Psoas muscle (tissue), 8 donors: ENCODE results near the gene ZNF93. TPM values are rescaled to one million over a fixed set of nuclear protein-coding genes. Genes with fewer than 3 reads are reported as not detected.
"Not testable (repeated sequence)": the region's sequence is repeated elsewhere in the genome, so short reads cannot be mapped to it uniquely, and the experiment has no call there.

Source experiments
- ATAC-seq, 4 donors: fragments of 200-7000 bp; cut with Tn5 transposase; one replicate each; pipeline ENCODE4 v1.9.1; 2020; ENCODE audit warnings: moderate library complexity in 3 of 4, mild to moderate bottlenecking in 2 of 4
- DNase-seq, 2 donors: peaks; one replicate each; pipeline ENCODE4 v3.0.0-alpha.2; 2020
- H3K27ac ChIP-seq: fragments of 200-600 bp; one replicate; pipeline ENCODE4 v1.8.0; 2022
- H3K27me3 ChIP-seq, 3 donors: fragments of 200-600 bp in 1 of 3; one replicate each; pipeline versions ENCODE4 v1.6.1 to v1.8.0; 2013 to 2022; ENCODE audit warnings: low read length in 2 of 3, mild to moderate bottlenecking in 2 of 3, moderate library complexity in 1 of 3; ENCODE audit not compliant: insufficient read depth in 3 of 3
- H3K36me3 ChIP-seq, 2 donors: fragments of 200-600 bp in 1 of 2; one replicate each; pipeline versions ENCODE4 v1.6.1 to v1.8.0; 2013 to 2022; ENCODE audit warnings: low read depth in 1 of 2, mild to moderate bottlenecking in 1 of 2, moderate library complexity in 1 of 2; ENCODE audit not compliant: insufficient read depth in 1 of 2
- H3K4me1 ChIP-seq: fragments of 200-600 bp; one replicate; pipeline ENCODE4 v1.8.0; 2022
- H3K4me3 ChIP-seq: fragments of 200-600 bp; one replicate; pipeline ENCODE4 v1.8.0; 2022; ENCODE audit warnings: mild to moderate bottlenecking
- H3K9me3 ChIP-seq: fragments of 200-600 bp; one replicate; pipeline ENCODE4 v1.8.0; 2022
- WGBS, 3 donors: extraction: QIAGEN DNeasy Blood & Tissue Kit; methylation state at CpG; one replicate each; pipeline versions ENCODE4 v1.1.6 to v1.1.7; 2013; 5-methylcytosine and 5-hydroxymethylcytosine counted together
- intact Hi-C, 2 donors: fragments of 100-400 bp; cut with DNase I; formaldehyde crosslinking; loops; one replicate each; pipeline versions ENCODE4 v1.11.0 to v1.14.2; 2022
- polyA plus RNA-seq, 3 donors: library from polyadenylated mRNA; stranded (reverse); fragments of 200-250 nt; gene quantifications; one replicate each; pipeline ENCODE4 v1.2.3, GENCODE V29; 2013
- total RNA-seq, 4 donors: library from RNA; stranded (reverse); fragmentation: NEBNext Ultra II Directional in 2 of 4; extraction: Animal tissue kit (Norgen Biotek cat#: 25700) in 2 of 4; gene quantifications; one replicate each; pipeline versions ENCODE4 v1.2.1 to v1.2.4, GENCODE V29; 2021 to 2023
- TF ChIP-seq, protein P1 (sequence below): fragments of 200-600 bp; IDR thresholded peaks from one replicate; pipeline ENCODE4 v1.8.0; 2022; ENCODE audit warnings: antibody characterized with exemption
- donor health status: healthy with polysubstance abuse.
- donor health status: DM: no; HTN: no; CAD: no; lungs with moderate emphysema.
- donor health status: Bipolar disorder and iron deficiency.
- donor health status: healthy.
- donor health status: DM: yes; HTN: yes; CAD: no.
- donor health status: DM: no; HTN: no; CAD: no.
- donor health status: DM: no; HTN: no; CAD: no.
- donor health status: DM: yes; HTN: yes; CAD: no.

The ZNF93 gene
- total and polyA plus RNA-seq, 7 donors, result 0.69 to 2.3 (median 1.4) TPM

DNA sequence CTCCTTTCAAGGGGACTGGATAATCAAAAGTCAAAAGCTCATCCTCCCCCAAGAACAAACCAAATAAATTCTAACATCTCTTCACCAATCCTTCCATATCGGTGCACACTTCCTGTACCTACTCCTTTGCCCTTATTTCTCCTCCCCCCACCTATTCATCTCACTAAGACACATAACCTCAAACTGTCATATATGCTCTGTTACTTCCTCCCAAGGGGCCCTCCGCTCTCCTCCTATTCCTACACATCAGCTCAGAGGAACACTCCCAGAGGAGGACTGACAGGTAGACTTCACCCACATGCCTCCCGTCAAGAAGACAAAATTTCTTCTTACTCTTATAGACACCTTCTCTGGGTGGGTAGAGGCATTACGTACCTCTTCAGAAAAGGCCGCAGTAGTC is 48.1 kb downstream of the ZNF93 start:
- Histone ChIP-seq H3K9me3 (no peaks in the 10 kb centered on the region), H3K27me3 (peaks cover 3 to 9% (median 5%) of the 10 kb centered on the region in 3 donors), H3K36me3 (no peaks in the 10 kb centered on the region), H3K27ac (no peak overlapping the region), H3K4me3 (no peak overlapping the region), H3K4me1 (no peaks in the 10 kb centered on the region)
- ATAC-seq, result no peak
- WGBS, 3 donors, result 88 to 91% (median 89%) methylated on average over 5 of the region's 5 CpGs
- no peak for DNase-seq
- intact Hi-C loops, result no loop called here
- TF ChIP-seq, protein P1, sequence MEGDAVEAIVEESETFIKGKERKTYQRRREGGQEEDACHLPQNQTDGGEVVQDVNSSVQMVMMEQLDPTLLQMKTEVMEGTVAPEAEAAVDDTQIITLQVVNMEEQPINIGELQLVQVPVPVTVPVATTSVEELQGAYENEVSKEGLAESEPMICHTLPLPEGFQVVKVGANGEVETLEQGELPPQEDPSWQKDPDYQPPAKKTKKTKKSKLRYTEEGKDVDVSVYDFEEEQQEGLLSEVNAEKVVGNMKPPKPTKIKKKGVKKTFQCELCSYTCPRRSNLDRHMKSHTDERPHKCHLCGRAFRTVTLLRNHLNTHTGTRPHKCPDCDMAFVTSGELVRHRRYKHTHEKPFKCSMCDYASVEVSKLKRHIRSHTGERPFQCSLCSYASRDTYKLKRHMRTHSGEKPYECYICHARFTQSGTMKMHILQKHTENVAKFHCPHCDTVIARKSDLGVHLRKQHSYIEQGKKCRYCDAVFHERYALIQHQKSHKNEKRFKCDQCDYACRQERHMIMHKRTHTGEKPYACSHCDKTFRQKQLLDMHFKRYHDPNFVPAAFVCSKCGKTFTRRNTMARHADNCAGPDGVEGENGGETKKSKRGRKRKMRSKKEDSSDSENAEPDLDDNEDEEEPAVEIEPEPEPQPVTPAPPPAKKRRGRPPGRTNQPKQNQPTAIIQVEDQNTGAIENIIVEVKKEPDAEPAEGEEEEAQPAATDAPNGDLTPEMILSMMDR, result no peak

DNA sequence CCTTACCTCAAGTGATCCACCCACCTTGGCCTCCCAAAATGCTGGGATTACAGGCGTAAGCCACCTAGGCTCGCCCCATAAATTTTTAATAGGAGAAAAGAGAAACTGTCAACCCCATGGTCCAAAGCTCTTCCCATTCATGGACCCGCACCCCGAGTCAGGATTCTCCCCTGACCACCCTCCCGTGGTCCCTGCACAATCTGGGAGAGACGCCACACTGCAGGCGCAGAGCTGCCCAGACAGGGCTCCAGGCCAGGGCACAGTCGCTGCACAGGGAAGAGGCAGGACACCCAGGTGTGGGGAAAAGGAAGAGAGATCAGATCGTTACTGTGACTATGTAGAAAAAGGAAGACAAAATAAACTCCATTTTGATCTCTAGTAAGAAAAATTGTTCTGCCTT is 54.5 kb downstream of the ZNF93 start:
- H3K27me3 ChIP-seq, result peaks cover 0 to 2% (median 0%) of the 10 kb centered on the region in 3 donors
- no peaks in the 10 kb centered on the region for H3K36me3 ChIP-seq
- no peak overlapping the region for H3K4me3 ChIP-seq
- no peak for DNase-seq
- no peak for ATAC-seq
- H3K4me1 ChIP-seq, result no peaks in the 10 kb centered on the region
- 87 to 91% (median 90%) methylated on average over 9 of the region's 9 CpGs for WGBS, 3 donors
- H3K27ac ChIP-seq, result no peak overlapping the region
- no peaks in the 10 kb centered on the region for H3K9me3 ChIP-seq
- intact Hi-C loops, result no loop called here
- TF ChIP-seq, protein P1, result no peak

- WGBS, 3 donors, result 33 to 39% (median 34%) methylated on average over 15 of the region's 15 CpGs
- H3K4me3 ChIP-seq, result no peak overlapping the region
- TF ChIP-seq, protein P1, result no peak
- H3K27ac ChIP-seq, result no peak overlapping the region
- H3K27me3 ChIP-seq, result peaks cover 0 to 2% (median 0%) of the 10 kb centered on the region in 3 donors
- intact Hi-C loops, result no loop called here
- H3K36me3 ChIP-seq, result no peaks in the 10 kb centered on the region
- DNase-seq, result no peak
- no peaks in the 10 kb centered on the region for H3K4me1 ChIP-seq
- no peak for ATAC-seq
- H3K9me3 ChIP-seq, result no peaks in the 10 kb centered on the region
Measured at GRCh38 chr19:19956434-19957075, 55.8 kb downstream of the ZNF93 start.

GRCh38 chr19:19957766-19958165 is 57.0 kb downstream of the ZNF93 start:
- not testable (repeated sequence) for H3K27me3 ChIP-seq, H3K36me3 ChIP-seq, H3K9me3 ChIP-seq, H3K4me1 ChIP-seq, H3K27ac ChIP-seq, H3K4me3 ChIP-seq, DNase-seq, ATAC-seq
- WGBS, 3 donors, result 76 to 82% (median 79%) methylated on average over 8 of the region's 8 CpGs
- intact Hi-C loops, result loop anchor here in 1 of 2 donors (2.0 kb wide), 1 partner anchor 425 kb away; no protein-coding TSS in a partner anchor

DNA sequence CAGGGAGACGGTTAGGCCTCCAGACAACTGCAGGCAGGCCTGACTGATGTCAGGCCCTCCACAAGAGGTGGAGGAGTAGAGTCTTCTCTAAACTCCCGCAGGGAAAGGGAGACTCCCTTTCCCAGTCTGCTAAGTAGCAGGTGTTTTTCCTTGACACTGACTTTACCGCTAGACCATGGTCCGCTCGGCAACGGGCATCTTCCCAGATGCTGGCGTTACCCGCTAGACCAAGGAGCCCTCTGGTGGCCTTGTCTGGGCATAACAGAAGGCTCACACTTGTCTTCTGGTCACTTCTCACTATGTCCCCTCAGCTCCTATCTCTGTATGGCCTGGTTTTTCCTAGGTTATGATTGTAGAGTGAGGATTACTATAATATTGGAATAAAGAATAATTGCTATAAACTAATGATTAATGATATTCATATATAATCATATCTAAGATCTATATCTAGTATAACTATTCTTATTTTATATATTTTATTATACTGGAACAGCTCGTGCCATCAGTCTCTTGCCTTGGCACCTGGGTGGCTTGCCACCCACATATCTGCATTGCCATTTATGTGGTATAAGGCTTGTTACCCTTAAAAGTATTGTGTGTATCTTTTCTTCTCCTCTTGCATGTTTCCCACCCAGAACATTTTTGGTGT is 58.5 kb downstream of the ZNF93 start:
- not testable (repeated sequence) for H3K36me3 ChIP-seq, H3K4me1 ChIP-seq, H3K27ac ChIP-seq, H3K27me3 ChIP-seq, H3K4me3 ChIP-seq, H3K9me3 ChIP-seq, ATAC-seq
- TF ChIP-seq, protein P1, result peak; percentile 73
- WGBS, 3 donors, result 17 to 18% (median 18%) methylated on average over 9 of the region's 9 CpGs
- DNase-seq, result peak; percentile 72 to 83
- intact Hi-C loops, result loop anchor here in 1 of 2 donors (2.0 kb wide), 1 partner anchor 426 kb away; no protein-coding TSS in a partner anchor
